Activated T-helper 2 cell treated with anti-CD3 and anti-CD28 coated beads, Interferon-gamma antibody, Interleukin-2, Interleukin-4, amounts not matched to agents 10 μg/mL and 5 μg/mL and 100 μg/mL, durations not matched to agents 14 hours and 24 hours and 36 hours (primary cell): Measurements from ENCODE around the gene ETNPPL. TPM values are rescaled to one million over a fixed set of nuclear protein-coding genes. Genes with fewer than 3 reads are reported as not detected.

Experiments
- total RNA-seq: library from RNA; stranded (reverse); gene quantifications from 2 replicates; pipeline ENCODE4 v1.2.3, GENCODE V29; 2022

ETNPPL gene
- total RNA-seq, 1 donor from 2014 or later = not detected

Other genes starting within 250 kb of the ETNPPL start
- gene RPL34, start 142.5 kb downstream of the ETNPPL start, total RNA-seq = 1,375 and 1,412 TPM in 2 replicates
- 113 and 115 TPM in 2 replicates for gene OSTC, start 112.5 kb downstream of the ETNPPL start, total RNA-seq